Upper lobe of left lung (tissue), 4 donors: ENCODE measurements around the gene BPIFA3.

Experiments used
- POLR2A ChIP-seq, 4 donors: fragments of 450-650 bp; IDR thresholded peaks; one replicate each; pipeline ENCODE4 v1.5.1; 2016 to 2017; ENCODE audit warnings: antibody characterized with exemption in 4 of 4, mild to moderate bottlenecking in 2 of 4
- POLR2AphosphoS5 ChIP-seq, 2 donors: sonication (generic); formaldehyde crosslinking; IDR thresholded peaks; one replicate each; pipeline ENCODE4 v1.5.1; 2017; ENCODE audit warnings: antibody characterized with exemption in 2 of 2

- TF ChIP-seq POLR2AphosphoS5 (IDR thresholded peaks at IDR 0.05) = no peak
- no peak for TF ChIP-seq POLR2A (IDR thresholded peaks at IDR 0.05)
Measured at GRCh38 chr20:33178726-33179125, 38.4 kb upstream of the BPIFA3 start.
